Brain microvascular endothelial cell (primary cell): ENCODE measurements around the gene STARD3NL.

Experiments
- DNase-seq: peaks from one replicate; pipeline ENCODE4 v3.0.0-alpha.2; 2020
- H3K27ac ChIP-seq: fragments of 250-450 bp; sonication (Bioruptor Pico); 2 replicates; pipeline ENCODE4 v1.5.1; 2020; ENCODE audit warnings: mild to moderate bottlenecking, moderate library complexity
- H3K27me3 ChIP-seq: fragments of 250-450 bp; sonication (Bioruptor Pico); replicated peaks from 2 replicates; pipeline ENCODE4 v1.5.1; 2020; ENCODE audit warnings: mild to moderate bottlenecking
- H3K36me3 ChIP-seq: fragments of 250-450 bp; sonication (Bioruptor Pico); replicated peaks from 2 replicates; pipeline ENCODE4 v1.5.1; 2020; ENCODE audit warnings: mild to moderate bottlenecking
- H3K4me3 ChIP-seq: 2 replicates; pipeline ENCODE4 v1.5.1; 2011; ENCODE audit warnings: low read depth, mild to moderate bottlenecking, control low read depth, low read length, moderate library complexity
- in situ Hi-C: cut with HindIII; loops from 2 replicates; pipeline ENCODE4 v1.10.0; 2017; ENCODE audit warnings: low sequenced_read_pairs, low pct_ligation_motif_present
- TF ChIP-seq, protein P1 (sequence below): IDR thresholded peaks from 2 replicates; pipeline ENCODE4 v1.5.1; 2011; ENCODE audit warnings: low read depth, mild to moderate bottlenecking, moderate library complexity, low read length, control low read depth, inconsistent platforms; ENCODE audit errors: missing control alignments

Gene STARD3NL

DNA sequence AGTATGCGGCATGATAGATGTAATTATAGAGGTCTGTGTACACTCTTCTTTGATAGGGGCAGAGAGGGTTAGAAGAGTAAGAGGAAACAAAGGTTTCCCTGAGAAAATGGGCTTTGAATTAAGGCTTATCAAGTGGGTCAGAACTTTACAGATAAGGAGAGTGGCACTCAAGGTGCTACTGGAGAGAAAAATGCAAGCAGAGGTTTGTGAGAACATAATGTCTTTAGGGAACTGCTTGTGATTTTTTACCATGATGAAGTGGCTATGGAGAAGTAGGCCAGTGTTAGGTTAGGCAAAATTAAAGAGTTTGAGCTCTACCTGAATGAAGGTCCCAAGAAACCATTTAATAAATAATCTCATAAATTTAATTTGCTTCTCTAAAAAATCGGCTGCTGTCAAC, 14.3 kb downstream of the STARD3NL start:
- no peaks in the 10 kb centered on the region for H3K36me3 ChIP-seq
- H3K27ac ChIP-seq = no peak overlapping the region
- no peaks in the 10 kb centered on the region for H3K27me3 ChIP-seq
- no peak overlapping the region for H3K4me3 ChIP-seq
- TF ChIP-seq, protein P1, sequence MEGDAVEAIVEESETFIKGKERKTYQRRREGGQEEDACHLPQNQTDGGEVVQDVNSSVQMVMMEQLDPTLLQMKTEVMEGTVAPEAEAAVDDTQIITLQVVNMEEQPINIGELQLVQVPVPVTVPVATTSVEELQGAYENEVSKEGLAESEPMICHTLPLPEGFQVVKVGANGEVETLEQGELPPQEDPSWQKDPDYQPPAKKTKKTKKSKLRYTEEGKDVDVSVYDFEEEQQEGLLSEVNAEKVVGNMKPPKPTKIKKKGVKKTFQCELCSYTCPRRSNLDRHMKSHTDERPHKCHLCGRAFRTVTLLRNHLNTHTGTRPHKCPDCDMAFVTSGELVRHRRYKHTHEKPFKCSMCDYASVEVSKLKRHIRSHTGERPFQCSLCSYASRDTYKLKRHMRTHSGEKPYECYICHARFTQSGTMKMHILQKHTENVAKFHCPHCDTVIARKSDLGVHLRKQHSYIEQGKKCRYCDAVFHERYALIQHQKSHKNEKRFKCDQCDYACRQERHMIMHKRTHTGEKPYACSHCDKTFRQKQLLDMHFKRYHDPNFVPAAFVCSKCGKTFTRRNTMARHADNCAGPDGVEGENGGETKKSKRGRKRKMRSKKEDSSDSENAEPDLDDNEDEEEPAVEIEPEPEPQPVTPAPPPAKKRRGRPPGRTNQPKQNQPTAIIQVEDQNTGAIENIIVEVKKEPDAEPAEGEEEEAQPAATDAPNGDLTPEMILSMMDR = no peak
- in situ Hi-C loops = no loop called here
- DNase-seq = no peak

DNA sequence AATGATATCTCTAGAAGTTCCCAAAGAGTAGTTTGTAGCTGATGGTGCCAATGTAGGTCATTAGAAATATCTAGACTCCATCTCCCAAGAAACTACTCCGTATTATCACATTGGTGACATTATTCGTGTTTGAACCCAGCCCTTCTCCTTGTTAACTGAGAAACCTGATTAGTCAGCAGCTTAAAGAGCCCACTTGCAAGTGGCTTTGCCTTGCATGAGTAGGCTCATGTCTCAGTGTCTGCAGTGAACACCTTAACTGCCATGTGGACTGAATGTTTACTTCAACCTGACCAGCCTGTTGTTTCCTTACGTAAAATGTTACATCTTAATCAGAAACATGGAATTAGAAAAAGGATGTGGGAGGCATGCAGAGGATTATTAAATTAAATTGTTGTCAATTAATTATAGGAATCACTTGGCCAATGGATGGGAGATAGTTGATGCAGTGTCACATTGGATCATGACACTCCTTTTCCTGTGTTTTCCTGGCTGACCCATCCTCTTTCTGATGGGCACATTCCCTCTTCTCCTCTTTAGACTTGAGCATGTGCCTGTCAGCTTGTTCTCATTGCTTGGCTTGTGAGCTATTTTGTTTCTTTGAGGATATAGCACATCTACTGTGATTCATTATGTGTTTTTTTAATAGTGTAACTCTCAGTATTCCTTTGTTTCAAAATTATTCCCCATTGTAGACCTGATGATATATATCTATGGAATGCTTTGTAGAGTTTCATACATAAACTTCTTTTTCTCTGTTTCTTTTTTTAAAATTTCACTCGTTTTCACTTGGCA, 18.0 kb downstream of the STARD3NL start:
- H3K27me3 ChIP-seq = no peaks in the 10 kb centered on the region
- DNase-seq = peak; percentile 35
- no peak overlapping the region for H3K4me3 ChIP-seq
- H3K36me3 ChIP-seq = no peaks in the 10 kb centered on the region
- H3K27ac ChIP-seq = peak overlapping the region; percentile 76
- TF ChIP-seq, protein P1 = no peak
- in situ Hi-C loops = no loop called here

DNA sequence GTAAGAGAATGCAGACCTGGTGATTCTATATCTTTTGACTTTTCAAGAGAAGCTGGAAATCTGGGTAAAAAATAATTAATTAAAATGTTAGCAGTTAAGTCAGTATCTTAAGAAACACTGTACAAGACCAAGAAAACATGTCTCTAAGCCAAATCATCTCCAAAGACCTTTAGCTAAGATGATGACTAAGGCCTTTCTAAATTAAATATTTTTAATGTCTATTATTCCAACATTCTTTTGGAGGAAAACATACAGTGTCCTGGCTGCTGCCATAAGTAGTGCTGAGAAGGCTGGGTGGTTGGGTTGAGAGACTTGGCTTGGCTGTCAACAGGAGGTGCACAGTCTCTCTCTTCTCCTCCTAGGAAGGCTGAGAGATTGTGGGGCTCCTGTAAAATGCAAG, 20.3 kb downstream of the STARD3NL start:
- Histone ChIP-seq H3K27ac (no peak overlapping the region), H3K27me3 (no peaks in the 10 kb centered on the region), H3K36me3 (no peaks in the 10 kb centered on the region), H3K4me3 (no peak overlapping the region)
- no peak for DNase-seq
- in situ Hi-C loops = no loop called here
- TF ChIP-seq, protein P1 = no peak

DNA sequence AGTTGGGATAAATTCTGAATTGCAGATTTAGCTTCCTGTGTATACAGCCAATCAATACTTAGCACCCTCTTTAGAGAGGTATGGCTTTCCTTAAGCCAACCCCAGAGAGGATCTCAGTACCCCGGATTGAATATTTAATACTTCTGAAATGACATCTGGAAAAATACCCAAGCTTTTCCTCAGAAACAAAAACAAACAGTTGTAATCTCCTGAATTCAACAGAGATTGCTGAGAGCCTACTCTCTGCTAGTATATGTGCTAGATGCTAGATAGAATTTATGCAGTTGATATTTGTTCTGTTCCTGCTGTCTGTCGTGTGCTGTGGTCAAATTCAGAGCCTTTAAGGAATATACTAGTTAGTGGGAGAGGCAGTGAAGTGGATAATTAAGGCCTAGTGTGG, 21.1 kb downstream of the STARD3NL start:
- Histone ChIP-seq H3K27me3 (no peaks in the 10 kb centered on the region), H3K36me3 (no peaks in the 10 kb centered on the region), H3K4me3 (no peak overlapping the region), H3K27ac (no peak overlapping the region)
- in situ Hi-C loops = no loop called here
- TF ChIP-seq, protein P1 = no peak
- no peak for DNase-seq

DNA sequence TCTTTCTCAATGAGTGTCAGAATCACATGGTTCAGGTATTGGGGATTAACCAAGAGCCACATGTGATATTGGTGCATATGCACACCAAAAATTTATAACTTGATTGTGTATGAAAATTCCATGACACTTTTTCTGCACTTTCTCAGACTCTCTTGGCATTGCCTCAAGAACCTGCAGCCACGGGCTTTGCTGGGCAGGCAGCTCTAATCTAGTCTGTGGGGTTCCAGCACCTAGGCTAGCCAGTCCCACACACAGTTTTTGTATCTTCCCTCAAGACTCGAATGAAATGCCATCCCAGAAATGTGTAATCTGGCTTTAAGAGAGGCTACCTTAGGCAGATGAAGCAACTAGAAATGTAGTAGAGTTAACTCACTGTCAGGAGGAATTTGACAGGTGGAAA, 21.7 kb downstream of the STARD3NL start:
- TF ChIP-seq, protein P1 = no peak
- Histone ChIP-seq H3K27me3 (no peaks in the 10 kb centered on the region), H3K36me3 (no peaks in the 10 kb centered on the region), H3K4me3 (no peak overlapping the region), H3K27ac (no peak overlapping the region)
- in situ Hi-C loops = no loop called here
- no peak for DNase-seq

DNA sequence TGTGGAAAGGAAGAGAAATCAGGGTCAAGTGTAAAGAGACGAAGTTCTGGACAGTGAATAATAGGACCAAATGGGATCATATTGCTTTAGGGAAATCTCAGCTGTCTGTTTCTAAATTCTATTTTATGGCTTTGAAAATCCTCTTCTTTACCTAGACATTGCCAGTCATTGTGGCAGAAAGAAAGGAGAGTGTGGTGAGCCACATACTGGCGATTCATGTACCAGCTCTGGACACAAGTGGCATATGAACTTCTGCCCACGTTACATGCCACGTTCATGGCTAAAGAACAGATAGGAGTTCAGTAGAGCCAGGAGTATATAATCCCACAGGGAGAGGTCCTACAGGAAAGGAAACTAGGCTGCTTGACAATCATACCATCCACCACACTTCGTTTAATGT, 28.0 kb downstream of the STARD3NL start:
- DNase-seq = no peak
- no peaks in the 10 kb centered on the region for H3K27me3 ChIP-seq
- TF ChIP-seq, protein P1 = no peak
- no peak overlapping the region for H3K4me3 ChIP-seq
- H3K27ac ChIP-seq = no peak overlapping the region
- H3K36me3 ChIP-seq = no peaks in the 10 kb centered on the region
- in situ Hi-C loops = no loop called here
